Measurements from ENCODE around the gene LRRC53. TPM values are rescaled to one million over a fixed set of nuclear protein-coding genes. Genes with fewer than 3 reads are reported as not detected.

Gene LRRC53, protein sequence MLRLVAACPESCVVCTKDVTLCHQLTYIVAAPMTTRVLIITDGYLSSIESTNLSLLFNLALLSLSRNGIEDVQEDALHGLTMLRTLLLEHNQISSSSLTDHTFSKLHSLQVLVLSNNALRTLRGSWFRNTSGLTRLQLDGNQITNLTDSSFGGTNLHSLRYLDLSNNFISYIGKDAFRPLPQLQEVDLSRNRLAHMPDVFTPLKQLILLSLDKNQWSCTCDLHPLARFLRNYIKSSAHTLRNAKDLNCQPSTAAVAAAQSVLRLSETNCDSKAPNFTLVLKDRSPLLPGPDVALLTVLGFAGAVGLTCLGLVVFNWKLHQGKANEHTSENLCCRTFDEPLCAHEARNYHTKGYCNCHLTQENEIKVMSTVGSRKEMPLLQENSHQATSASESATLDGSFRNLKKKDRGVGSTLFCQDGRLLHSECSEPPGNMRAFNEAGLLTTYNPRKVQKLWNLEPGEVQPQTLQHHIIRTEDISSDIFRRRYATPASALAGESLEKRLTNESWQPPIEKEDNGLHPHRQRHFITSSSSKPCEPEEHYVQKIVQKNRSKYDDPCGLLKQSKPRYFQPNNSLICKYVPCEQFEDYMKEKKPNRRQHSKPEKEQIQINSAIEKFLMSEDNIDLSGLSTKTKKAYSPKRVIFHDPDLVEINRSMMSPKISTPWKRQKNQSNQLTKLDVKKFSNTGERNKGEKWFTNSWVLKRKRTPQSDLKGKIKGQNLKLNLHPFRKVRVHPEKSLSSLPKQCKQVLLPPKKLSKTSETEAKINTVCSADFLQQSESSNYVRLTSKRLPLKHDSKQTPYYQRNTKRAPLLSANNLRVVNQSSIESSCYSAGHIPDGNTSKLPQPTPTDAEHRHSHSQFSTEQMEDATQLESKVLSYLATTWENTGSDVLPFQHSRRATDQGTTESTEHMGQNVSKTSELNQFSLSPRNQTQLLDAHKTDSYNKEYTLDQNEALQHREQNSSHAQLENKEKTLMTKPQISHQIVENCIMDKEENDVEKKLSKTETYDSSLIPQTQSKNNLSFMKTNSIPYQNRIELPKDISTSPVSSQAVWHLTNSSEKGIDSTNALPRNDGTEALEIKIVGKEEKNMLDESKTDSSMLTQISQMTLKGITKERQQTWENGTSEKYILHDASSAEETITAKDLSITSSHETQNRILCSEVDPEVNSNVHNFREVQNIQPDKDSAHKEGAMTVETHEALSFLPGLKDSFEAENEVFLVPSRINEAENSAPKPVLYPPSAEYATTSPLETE
- total RNA-seq: not detected in 2 replicates

DNA sequence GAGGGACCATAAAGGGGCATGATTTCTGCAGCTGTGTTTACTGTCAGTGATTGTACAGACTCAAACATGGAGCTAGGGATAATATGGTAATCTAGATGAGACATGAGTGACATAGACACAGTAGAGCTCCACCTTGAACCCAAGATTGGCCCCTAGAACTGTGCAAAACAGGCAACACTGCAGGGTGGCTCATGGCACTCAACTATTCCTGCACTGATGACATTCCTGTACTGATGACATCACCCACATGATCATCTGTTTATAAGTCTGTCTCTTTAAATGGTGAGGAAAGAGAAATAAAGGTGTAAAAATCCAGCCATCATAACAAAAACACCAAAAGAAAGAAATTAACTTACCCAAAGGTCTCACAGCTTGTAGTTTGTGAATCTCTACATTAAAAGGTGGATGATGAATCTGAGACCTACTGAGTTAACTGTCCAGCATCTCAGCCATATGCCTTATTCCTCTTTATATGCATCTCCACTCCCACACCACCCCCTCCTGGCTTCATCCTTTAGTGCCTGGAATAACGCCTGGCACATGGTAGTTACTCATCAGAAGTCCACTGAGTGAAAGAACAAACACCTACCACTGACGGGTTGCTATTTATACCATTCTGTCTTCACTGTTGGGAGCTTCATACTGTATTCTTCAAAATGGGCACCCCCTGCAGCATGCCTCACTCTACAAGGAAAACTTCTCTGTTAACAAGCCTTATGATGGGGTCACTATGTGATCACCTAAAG, at the start of gene LRRC53:
Gene LRRC53 (minus strand): TSS at position 442 of the 746 bp plus-strand sequence. CDS start 29,262 bp downstream, outside the sequence.
- no peak for DNase-seq (ENCODE audit: low read depth, low spot score)

DNA sequence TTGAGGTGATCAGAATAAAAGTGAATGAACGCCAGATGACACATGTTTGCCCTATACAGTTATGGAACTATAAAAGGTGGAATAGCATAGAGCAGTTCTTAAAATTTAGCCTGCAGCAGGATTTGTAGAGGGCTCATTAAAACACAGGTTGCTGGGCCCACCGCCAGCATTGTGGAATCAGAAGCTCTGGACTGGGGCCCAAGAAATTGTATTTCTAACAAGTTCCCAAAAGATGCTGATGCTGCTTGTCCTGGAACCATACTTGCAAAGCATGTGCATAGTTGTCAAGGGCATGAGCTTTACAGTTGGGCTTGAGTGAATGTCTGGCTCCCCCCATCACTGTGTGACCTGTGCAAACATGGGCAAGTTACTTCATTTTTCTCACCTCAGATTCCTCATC, 37.5 kb upstream of the LRRC53 start:
- no peak for DNase-seq (ENCODE audit: low read depth, low spot score)

DNA sequence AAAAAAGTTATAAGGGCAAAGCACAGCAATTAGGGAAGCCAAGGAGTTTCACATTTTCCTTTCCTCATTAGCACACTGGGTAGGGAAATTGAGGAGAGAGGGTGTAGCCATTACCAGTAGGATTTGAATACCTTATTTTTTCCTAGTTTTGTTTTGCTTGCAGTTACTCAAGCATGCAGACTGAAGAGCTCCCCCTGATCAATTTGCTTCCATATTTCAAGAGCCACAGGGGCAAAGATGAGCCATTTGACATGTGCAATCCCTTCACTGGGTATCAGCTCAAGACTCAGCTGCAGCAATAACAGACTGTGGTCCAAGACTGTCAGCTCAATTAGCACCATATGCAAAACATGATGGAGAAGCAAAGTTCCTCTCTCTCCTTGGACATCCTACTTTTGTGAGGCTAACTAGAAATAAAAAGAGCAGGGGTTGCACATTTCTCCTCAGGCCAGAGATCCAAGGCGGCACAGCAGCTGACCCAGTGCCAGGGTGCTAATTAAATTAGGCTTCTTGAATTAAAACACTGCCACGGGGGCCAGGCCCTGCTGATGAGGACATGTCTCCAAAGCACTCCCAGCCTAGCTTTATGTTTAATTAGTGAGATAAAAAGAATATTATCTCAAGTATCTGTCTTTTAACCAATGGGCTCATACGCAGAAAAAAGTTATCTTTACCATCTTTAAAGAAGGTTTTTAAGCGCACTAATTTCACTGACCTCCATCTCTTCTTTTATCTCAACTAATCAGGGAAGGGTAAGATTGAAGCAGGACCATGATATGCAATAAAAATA, 36.7 kb upstream of the LRRC53 start:
- no peak for DNase-seq (ENCODE audit: low read depth, low spot score)

DNA sequence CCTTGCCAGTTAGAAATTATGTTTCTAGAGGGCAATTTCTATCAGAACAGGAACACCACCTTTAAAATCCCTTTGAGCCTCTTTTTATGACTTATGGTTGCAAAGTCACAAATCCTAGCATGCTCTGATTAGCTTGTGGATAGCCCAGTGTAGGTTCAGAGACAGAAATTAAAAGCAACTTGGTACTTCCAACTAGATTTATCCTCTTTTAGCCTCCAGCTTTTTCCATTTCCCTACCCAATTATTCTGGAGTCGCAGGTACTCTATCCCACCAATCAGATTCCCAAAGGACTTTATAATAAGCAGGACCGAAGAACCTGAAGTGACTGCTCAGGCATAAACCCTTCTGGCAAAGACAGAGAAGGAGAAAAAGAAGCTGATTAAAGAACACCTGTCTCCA, 33.4 kb upstream of the LRRC53 start:
- DNase-seq (ENCODE audit: low read depth, low spot score): no peak

DNA sequence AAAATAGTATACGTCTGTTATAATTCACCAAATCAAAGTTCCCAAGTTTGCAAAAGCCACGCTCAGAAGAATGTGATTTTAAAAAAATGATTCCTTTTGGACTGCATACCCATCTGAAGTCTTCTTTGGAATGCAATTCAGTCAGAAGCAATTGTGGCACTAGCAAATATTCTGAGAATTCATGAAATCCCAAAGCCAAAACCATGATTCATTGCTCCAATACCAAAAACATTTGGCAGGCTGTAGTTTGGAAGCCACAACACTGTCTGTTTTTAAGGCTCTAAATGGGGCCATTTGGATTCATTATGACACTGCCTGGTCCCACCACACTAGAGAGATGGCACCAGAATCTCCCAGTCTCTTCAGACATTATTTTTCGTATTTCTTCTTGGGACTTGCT, 21.8 kb upstream of the LRRC53 start:
- no peak for DNase-seq (ENCODE audit: low read depth, low spot score)

DNA sequence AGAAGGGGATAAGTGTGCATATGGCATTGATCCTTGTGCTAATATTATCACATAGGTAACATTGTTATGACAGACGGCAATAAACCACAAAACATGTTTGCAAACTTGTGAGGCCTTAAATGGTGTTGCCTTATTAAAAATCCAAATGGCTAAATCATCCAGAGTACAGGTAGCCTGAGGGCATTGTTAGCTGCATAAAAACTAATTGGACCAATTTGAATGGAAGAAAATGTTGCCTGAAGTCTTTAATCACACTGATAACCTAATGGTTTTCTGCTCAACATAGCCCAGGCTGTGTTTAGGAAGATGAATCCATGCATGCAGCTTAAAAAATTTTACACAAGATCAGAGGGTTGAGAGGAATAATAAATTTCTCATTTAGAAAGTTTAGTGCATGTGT, 19.4 kb upstream of the LRRC53 start:
- DNase-seq (ENCODE audit: low read depth, low spot score): no peak

DNA sequence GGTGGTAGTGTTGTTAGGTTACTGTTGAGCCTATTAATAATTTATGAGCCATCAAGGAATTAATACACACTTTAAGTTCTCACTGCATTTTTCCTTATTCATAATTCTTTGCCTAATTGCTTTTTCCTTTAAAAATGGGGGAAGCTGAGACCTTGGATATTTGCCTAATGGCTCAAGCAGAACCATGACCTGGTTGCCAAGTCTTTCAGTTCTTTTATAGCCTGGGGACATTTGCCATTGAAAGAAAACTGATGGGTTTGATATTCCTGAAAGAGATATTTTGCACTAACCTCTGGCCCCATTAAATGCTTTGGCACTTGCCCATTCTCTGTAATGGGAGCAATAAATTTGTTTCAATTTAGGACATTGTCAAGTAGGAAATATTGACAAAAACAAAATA, 18.5 kb upstream of the LRRC53 start:
- DNase-seq (ENCODE audit: low read depth, low spot score): no peak

DNA sequence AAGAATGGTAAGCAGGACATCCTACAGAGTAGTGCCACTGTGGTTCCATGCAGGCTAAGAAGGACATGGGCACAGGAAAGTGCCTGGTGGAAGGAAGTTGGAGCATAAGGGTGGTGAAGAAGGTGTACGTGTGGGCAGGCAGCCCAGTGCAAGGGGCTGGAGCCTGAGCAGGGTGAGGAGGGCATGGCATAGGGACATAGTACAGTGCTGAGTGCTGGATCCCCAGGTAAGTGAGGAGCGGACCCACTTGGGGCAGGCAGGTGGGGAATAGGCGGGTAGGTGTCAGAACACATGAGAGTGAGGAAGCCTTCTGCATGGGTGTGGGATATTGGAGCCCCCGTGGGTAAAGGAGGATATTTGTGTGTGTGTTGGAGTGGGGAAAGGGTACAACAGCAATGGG, 15.7 kb upstream of the LRRC53 start:
- DNase-seq (ENCODE audit: low read depth, low spot score): no peak

DNA sequence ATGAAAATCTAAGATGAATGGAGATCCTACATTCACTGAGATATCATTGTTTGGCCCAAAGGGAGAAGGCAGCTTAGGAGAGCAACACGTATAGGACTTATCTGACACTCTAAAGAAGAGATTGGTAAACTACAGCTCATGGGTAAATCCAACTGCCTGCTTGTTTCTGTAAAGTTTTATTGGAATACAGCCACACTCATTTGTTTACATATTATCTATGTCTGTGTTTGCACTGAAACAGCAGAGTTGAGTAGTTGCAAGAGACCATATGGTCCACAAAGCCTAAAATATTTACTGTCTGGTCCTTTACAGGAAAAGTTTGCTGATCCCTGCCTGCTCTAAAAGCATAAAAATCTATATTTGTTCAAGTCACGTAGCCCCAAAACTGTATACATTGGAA, 14.3 kb upstream of the LRRC53 start:
- no peak for DNase-seq (ENCODE audit: low read depth, low spot score)

DNA sequence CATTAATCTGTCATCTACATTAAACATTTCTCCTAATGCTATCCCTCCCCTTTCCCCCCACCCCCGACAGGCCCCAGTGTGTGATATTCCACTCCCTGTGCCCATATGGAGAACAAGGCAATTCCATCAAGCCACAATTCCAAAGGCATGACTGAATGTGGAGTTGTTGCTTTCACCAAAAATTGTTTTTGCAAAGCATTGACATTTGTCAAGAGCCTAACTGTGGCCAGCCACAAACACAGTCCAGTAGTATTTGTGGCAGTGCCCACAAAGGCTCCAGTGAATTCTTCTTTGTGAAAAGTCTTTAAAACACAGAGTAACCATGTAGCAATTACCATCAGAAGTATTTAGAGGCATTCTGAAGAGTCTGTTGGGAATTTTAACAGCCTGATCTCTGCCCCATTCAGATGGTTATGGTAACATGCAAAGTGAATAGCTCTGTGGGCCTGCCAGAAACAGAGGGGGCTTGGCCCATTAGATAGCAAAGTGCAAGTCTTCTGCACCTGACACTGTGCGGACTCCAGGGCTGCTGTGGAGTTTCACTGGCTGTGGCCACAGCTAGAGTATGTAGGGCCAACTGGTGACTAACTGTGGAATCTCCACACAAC, 11.6 kb upstream of the LRRC53 start:
- no peak for DNase-seq (ENCODE audit: low read depth, low spot score)

DNA sequence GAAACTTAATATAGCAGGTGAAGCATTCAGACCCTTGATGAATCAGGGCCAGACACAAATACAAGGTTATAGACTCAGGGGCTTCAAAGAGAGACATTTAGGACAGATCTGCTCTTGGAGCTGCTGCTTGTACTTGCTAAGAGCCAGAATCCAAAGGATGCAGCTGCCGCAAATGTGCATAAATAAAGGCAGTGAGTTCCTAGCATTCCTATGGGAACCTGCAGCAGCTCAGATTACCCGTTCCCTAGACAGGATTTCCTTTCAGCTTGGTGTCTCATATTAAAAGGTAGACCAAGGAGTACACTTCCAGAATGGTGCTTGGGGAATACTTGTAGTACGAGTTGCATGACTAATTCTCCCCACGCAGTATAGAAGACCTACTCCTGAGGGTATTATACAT, 9.7 kb upstream of the LRRC53 start:
- DNase-seq (ENCODE audit: low read depth, low spot score): no peak

DNA sequence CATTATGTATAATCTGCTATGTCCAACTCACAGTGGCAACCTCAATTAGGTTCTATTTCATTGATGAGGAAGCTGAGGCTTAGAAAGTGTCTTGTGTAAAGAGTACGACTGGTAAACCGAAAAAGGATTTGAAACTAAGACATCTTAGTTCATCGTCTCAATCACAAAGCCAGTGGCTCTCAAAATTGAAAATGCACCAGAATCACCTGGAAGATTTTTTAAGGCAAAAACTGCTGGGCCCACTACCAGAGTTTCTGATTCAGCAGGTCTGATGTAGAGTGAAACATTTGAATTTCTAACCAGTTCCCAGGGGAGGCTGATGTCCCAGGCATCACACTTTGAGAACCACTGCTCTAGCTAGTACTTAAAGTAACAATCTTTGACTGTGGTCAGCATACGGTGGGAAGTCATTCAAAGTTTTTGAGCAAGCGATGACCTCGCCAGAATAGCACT, 5.2 kb upstream of the LRRC53 start:
- DNase-seq (ENCODE audit: low read depth, low spot score): no peak

DNA sequence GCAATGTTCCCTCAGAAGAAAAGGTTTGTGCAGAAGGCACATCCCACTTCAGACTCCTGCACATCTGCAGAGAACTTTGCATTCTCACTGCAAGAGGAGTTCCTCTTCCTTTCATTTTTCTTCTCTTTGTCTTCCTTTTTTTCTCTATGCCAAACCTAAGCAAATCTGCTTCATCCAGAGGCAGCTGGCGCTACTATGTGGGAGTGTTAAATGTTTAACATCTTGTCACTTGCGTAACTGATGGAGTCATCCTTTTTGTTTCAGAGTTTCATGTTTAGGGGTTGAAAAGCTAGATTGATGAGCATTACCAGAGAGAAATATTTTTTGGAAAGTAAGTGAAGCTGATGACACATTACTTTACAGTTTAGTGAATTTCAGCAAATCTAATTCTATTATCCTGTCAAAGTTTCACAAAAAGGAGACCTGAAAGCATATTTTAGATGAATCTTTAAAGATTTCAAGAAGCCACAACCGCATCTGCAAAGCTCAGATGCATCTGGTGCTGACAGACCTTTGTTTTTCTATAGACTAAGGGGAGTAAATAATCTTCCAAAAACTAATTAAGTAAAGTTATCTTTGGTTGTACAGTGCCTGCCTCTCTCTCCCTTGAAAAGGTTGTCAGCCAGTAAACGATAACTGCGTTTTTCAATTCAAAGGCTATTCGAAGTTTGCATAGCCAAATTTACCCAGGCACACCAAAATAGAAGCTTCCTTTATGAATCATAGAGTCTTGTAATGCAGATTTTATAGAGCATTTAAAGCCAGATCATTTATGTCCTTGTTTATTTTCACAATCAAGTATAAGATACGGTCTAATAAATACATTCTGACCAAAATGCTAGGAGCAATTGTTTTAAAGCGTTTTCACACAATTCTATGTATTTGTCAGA, 1.2 kb upstream of the LRRC53 start:
- no peak for DNase-seq (ENCODE audit: low read depth, low spot score)

DNA sequence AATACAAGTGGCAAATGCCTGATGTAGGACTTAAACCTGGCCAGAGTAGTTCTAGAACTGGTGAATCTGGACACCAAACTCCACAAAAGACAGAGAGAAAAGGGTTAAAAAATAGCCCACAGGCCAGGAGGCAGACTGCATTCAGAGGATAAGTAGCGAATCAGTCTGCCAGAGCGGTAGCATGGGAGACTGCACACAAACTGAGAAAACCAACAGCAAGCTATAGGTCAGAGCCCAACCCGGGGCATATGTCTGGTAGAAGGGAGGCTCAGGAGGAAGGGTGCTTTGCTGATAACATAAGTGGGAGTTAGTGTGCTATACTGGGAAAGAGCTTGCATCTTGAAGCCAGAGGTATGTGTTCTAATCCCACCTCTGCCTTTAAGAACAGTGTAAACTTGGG, 4.0 kb downstream of the LRRC53 start:
- DNase-seq (ENCODE audit: low read depth, low spot score): no peak

DNA sequence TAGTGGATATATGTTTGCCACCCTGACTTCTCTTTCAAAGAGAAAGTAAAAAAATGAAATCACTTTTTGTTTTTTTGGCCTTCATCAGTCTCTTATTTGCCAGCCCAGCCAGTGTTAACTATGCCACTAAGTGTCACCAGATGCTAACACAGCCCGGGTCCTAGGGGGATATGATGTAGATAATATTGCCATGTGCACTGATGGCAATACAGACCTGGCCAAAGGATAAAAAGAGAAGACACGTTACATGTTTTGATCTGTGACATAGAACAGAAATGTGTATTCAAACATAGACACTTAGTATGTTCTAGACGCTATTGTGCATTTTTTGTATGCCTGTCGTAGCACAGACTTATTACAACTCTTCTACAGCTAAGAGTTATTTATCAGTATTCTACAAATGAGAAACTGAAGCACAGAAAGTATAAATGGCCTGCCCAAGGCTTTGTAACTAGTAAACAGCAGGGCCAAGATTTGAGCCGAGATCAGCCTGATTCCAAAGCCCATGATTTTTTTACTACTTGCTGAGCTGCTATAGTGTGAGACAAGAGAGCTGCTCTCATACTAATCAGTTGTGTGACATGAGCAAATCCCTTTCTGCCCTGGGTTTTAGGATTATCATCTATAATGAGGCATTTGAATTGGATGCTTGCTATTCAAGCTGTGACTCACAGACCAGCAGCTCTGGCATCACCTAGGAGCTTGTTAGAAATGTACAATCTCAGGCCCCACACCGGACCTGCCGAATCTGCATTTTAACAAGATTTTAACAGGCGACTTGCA, 6.3 kb downstream of the LRRC53 start:
- no peak for DNase-seq (ENCODE audit: low read depth, low spot score)

DNA sequence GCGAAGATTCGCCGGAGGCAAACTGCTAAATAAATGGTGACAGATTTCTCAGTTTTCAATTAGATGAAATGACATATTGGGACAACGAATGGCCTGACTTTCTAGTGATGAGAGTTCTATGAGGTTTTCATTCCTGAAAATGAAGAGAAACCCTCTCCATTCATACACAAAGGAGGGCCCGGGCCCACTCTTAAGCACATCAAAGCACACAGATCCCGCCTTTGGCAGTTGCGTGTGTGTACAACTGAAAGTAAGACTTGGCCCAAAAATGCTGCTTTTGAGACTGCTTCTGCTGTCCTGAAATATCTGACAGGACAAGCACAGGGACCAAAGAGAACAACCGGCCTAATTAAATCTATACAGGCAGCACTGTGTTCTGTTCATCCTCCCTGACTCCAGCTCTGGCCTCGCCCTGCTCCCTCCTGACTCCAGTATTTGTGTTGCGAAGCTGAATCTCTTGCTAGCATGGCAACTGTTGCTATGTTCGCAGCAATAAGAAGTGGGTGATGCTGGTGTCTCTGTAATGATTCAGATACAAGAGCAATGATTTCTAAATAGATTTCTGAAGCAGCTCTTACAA, 7.4 kb downstream of the LRRC53 start:
- DNase-seq (ENCODE audit: low read depth, low spot score): no peak

DNA sequence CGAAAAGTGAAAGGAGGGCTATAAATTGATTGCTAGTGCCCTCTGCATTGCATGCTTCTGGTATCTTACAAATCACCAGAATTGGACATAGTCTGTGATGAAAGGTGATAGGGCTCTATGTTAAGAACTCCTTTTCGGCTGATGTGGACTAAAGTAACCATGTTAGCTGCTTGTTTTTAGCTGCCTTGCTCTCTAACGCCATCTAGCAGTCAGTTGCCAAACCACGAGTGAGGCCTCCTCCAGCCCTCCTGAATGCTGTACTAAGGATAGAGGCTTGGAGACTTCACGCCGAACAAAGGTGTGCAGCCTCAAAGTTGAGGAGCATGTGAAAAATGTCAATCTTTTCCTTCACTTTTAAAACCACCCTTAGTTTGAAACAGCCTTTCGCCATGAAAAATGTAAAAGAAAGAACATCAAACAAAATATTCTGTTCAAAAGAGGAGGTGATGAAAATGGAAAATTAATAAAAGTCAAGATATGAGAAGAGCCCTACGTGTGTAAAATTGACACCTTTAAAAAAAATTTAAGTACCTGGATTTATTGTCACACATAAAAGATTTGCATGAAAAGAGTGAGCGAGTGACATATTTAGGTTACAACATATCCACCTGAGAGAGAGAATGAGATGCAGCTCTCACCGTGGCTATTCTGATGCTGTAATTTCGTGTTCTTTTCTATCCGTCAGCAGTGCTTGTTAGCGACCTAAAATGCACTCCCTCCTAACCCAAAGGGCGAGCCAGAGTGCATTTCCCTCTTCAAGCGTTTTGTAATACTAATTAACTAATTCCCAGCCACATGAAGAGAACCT, 8.1 kb downstream of the LRRC53 start:
- DNase-seq (ENCODE audit: low read depth, low spot score): no peak
